GM19035 (cell line): ENCODE data around the gene SLC22A17.

Experiments
- ATAC-seq: cut with Tn5 transposase; IDR thresholded peaks from one replicate; pipeline ENCODE4 v1.9.1; 2021; ENCODE audit not compliant: unreplicated experiment

SLC22A17 gene

GRCh38 chr14:23382276-23382675 lies 29.6 kb upstream of the SLC22A17 start:
- ATAC-seq = no peak

- no peak for ATAC-seq
Measured at GRCh38 chr14:23381871-23382270, 29.2 kb upstream of the SLC22A17 start.

- no peak for ATAC-seq
Measured at GRCh38 chr14:23380976-23381375, 28.3 kb upstream of the SLC22A17 start.

DNA sequence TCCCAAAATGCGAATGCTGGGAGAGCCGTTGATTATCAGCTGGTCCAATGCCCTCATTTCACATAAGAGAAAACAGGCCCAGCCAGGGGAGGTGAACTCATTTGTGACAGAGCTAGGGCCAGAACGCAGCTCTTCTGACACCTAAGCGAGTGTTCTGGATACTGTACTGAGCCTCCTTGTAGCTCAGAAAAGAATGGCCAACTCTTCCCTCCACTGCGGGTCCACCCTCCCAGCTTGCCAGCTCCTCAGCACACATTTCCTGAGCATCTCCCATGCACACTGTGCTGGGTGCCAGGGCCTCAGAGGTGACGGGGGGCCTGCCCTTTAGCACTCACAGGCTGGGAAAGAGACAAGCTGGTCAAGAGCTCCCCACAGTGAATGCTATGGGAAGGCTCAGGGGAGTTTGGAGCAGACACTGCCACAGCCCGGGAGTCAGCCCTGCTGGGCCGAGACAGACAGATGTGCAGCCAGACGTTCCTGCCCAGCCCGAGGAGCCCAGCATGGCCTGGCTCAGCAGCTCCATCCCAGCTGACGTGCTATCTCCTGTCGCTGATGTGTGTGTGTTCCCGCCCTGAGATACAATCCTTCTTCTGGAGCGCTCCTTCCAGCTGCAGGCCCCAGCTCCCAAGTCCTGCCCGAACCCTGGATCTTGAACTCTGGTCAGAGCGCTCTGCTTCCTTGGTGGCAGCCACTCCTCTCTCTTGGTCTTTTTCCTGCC lies 27.7 kb upstream of the SLC22A17 start:
- ATAC-seq = no peak

- ATAC-seq = no peak
Measured at GRCh38 chr14:23379366-23380196, 26.9 kb upstream of the SLC22A17 start.

GRCh38 chr14:23378612-23379220 lies 26.0 kb upstream of the SLC22A17 start:
- no peak for ATAC-seq

- ATAC-seq = no peak
Measured at GRCh38 chr14:23377573-23378563, 25.2 kb upstream of the SLC22A17 start.

- ATAC-seq = no peak
Measured at GRCh38 chr14:23377198-23377550, 24.5 kb upstream of the SLC22A17 start.

DNA sequence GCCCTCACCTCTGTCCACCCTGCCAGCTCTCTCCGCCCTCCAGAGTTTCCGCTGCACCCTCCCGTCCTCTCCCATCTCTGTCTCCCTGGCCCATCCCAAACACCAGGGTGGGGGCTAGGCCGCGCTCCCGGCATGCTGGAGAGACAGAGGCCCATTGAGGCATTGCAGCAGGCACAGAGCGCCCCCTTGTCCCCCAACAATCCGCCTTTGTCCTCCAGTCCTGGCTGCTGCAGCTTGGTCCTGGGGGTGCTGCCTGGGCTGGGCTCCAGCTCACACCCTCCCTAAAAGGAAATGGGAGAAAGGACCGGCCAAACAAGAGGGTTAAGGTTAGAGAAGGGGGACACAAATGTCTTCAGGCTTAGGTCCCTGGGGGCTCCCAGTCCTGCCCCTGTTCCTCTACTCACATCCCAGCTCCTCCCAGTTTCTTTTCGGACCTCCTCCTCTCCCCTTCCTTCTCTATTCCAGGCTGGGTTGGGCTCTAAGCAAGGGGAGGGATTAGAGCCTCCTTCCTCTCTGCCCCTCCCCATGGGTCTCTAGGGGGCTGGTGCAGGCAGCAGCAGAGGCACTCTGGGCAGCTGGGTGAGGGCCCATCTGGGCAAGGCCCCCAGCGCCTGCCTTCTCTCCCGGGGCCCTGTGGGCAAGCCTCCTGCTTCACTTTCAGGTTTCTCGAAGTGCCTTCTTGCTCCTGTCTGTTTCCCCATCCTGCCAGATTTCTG lies 24.0 kb upstream of the SLC22A17 start, which contains the start of gene CMTM5:
CMTM5 (plus strand) TSS at position 565 of the 716 bp plus-strand sequence. CDS start 206 bp downstream, outside the sequence.
- no peak for ATAC-seq

GRCh38 chr14:23375527-23376251 lies 23.0 kb upstream of the SLC22A17 start:
- no peak for ATAC-seq

DNA sequence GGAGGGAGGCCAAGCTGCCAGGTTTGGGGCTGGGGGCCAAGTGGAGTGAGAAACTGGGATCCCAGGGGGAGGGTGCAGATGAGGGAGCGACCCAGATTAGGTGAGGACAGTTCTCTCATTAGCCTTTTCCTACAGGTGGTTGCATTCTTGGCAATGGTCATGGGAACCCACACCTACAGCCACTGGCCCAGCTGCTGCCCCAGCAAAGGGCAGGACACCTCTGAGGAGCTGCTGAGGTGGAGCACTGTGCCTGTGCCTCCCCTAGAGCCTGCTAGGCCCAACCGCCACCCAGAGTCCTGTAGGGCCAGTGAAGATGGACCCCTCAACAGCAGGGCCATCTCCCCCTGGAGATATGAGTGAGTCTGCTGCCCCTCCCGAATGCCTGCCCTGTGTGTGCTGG lies 20.4 kb upstream of the SLC22A17 start:
- no peak for ATAC-seq

DNA sequence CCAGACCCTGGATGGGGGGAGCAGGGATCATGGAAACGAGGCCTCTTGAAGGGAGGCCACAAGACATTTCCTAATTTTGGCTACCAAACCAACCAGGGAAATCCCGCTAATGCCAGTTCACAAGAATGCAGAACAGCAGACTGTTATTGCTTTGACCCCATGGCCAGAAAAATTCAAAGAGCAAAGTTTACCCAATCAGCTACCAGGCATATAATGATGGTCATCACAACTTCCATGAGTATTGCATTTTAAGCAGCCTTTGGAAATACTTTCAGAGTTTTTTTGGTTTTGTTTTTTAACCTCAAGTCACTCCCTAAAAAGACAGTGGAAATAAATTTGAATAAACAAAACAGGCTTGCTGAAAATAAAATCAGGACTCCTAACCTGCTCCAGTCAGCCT lies 19.8 kb upstream of the SLC22A17 start, which contains the start of gene IL25:
IL25 (plus strand) TSS at position 301 of the 400 bp plus-strand sequence.
- ATAC-seq = no peak

DNA sequence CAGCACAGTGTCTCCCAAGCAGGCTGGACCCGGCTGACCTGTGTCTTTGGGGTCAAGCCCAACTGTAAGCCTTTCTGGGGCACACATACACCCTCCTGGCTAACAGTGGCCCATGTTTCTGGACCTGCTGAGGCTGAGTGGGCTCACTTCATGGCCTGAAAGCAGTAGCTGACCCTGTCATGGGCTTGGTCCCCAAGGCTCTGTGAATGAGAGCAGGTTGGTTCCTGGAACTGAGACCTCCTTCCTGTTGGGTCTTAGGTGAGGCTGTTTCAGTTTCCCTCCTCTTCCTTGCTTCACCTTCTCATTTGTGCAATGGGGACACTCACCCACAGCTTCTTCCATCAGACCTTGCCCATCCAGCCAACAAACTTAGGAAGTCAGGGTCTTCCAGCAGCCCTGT lies 19.2 kb upstream of the SLC22A17 start:
- no peak for ATAC-seq

DNA sequence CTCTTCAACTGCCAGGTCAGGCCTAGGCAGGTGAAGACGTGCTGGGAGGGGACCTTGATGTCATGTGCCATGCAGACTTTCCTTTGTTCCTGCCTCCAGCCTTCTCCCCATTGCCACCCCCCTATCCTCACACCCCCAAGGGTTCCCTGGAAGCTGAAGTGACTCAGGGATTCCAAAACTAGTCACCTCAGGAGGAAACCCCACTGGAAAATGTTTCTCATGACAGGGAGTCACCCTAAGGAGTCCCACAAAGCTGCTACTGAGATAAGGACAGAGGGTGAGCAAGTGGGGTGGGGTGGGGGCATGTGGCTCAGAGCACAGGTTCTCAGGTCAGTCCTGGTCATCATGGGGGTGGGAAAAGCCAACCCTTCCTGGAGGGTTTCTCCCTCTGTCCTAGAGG lies 17.5 kb upstream of the SLC22A17 start:
- ATAC-seq = no peak

DNA sequence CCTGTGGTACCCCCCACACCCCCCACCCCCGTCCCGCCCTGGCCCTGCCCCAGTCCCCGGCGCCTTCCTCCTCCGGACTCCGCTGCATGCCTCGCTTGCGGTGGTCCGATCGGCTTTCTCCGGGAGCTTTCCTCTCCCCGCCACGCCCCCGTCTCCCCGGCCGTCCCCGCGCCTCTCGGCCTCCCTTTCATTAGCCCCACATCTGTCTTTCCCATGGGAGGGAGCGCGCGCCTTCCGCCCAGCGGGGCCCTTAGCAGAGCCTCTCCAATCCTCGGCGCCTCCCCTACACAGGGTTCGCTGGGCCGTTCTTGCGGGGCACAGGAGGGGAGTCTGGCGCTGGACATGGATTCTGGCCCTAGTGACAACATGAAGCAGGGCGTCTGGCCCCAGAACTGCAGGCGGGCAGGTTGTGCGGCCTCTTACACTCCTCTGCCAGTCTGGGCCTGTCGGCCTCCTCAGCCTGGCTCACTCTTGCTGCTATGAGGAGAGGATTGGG lies 13.8 kb upstream of the SLC22A17 start:
- no peak for ATAC-seq

- no peak for ATAC-seq
Measured at GRCh38 chr14:23365732-23366425, 13.2 kb upstream of the SLC22A17 start.

DNA sequence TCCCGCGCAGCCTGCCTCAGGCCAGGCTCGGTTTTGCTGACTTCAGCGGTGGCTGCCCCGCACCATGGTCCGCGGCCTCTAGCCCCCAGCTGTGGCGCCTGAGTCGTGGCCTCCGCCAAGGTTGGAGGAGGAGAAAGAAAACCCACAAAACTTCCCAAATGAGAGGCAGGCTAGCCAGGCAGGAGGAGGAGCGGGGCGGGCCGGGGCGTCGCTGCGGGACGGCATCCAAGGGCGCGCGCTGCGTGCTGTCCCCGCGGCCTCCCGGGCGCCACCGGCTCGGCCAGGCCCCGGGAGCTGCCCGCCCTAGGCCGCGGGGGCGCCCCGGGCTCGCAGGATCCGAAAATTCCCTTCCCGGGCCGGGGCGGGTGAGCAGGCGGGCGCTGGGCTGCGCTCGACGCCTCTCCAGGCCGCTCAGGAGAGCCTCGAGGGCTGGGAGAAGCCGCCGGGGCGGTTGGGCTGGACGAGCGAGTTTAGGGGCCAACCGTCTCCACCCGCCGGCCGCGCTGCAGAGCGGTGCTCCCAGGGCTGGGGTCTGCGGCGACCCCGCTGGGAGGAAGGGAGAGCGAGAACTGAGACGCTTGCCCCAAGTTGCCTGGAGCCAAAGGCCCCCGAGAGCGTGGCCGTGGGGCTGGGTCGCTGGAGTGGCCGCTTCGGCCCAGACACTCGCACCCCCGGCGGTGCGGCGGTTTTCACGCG lies 12.5 kb upstream of the SLC22A17 start, which contains the start of gene EFS:
EFS (minus strand) TSS at position 137 of the 696 bp plus-strand sequence. CDS start 147 bp downstream, outside the sequence.
- ATAC-seq = no peak
